GM18508 (cell line): ENCODE results near the gene MAGEA9B.
"Not testable (repeated sequence)": the region's sequence is repeated elsewhere in the genome, so short reads cannot be mapped to it uniquely, and the experiment has no call there.

Experiments used
- ATAC-seq: cut with Tn5 transposase; IDR thresholded peaks from one replicate; pipeline ENCODE4 v1.9.1; 2021; ENCODE audit warnings: moderate number of reproducible peaks; ENCODE audit not compliant: insufficient read depth, unreplicated experiment

The MAGEA9B gene

GRCh38 chrX:149573456-149573855 lies 13.8 kb downstream of the MAGEA9B start:
- peak; percentile 100 for ATAC-seq

GRCh38 chrX:149572743-149573142 lies 14.5 kb downstream of the MAGEA9B start:
- ATAC-seq, result no peak

GRCh38 chrX:149571770-149572169 lies 15.5 kb downstream of the MAGEA9B start:
- no peak for ATAC-seq

GRCh38 chrX:149570668-149571067 lies 16.6 kb downstream of the MAGEA9B start:
- no peak for ATAC-seq

GRCh38 chrX:149569770-149570169 lies 17.5 kb downstream of the MAGEA9B start:
- no peak for ATAC-seq

- no peak for ATAC-seq
Measured at GRCh38 chrX:149568701-149569296, 18.5 kb downstream of the MAGEA9B start.

GRCh38 chrX:149567621-149568417 lies 19.4 kb downstream of the MAGEA9B start:
- no peak for ATAC-seq

GRCh38 chrX:149563359-149563758 lies 23.9 kb downstream of the MAGEA9B start:
- no peak for ATAC-seq

GRCh38 chrX:149555251-149555650 lies 32.0 kb downstream of the MAGEA9B start:
- not testable (repeated sequence) for ATAC-seq

GRCh38 chrX:149551939-149552248 lies 35.4 kb downstream of the MAGEA9B start:
- not testable (repeated sequence) for ATAC-seq

- ATAC-seq, result not testable (repeated sequence)
Measured at GRCh38 chrX:149551245-149551938, 35.9 kb downstream of the MAGEA9B start.

GRCh38 chrX:149550454-149550853 lies 36.8 kb downstream of the MAGEA9B start:
- ATAC-seq, result not testable (repeated sequence)

GRCh38 chrX:149549701-149550100 lies 37.6 kb downstream of the MAGEA9B start, which contains the start of gene HSFX3:
HSFX3 (minus strand) TSS chrX:149549924; CDS start chrX:149549852, 72 bp downstream.
- not testable (repeated sequence) for ATAC-seq

GRCh38 chrX:149547782-149548181 lies 39.5 kb downstream of the MAGEA9B start:
- ATAC-seq, result not testable (repeated sequence)

GRCh38 chrX:149546962-149547361 lies 40.3 kb downstream of the MAGEA9B start:
- not testable (repeated sequence) for ATAC-seq

- ATAC-seq, result not testable (repeated sequence)
Measured at GRCh38 chrX:149545545-149546543, 41.4 kb downstream of the MAGEA9B start.

- ATAC-seq, result no peak
Measured at GRCh38 chrX:149541521-149542047, 45.7 kb downstream of the MAGEA9B start.

GRCh38 chrX:149540621-149541520 lies 46.4 kb downstream of the MAGEA9B start, which contains the start of gene EOLA1:
EOLA1 (plus strand) TSS chrX:149541012; CDS start chrX:149545631, 4,619 bp downstream.
- ATAC-seq, result peak; percentile 77
